GM21576 (cell line): ENCODE measurements around the gene DPYSL3.

Source experiments
- ATAC-seq: cut with Tn5 transposase; IDR thresholded peaks from one replicate; pipeline ENCODE4 v1.9.1; 2021; ENCODE audit warnings: mild to moderate bottlenecking, moderate library complexity; ENCODE audit not compliant: unreplicated experiment

Gene DPYSL3

GRCh38 chr5:147515269-147515668 is 5.4 kb upstream of the DPYSL3 start:
- ATAC-seq, result no peak

- no peak for ATAC-seq
Measured at GRCh38 chr5:147512659-147513379, 3.0 kb upstream of the DPYSL3 start.

- ATAC-seq, result no peak
Measured at GRCh38 chr5:147510885-147511284, 1.0 kb upstream of the DPYSL3 start.

GRCh38 chr5:147509041-147509709 is 693 bp downstream of the DPYSL3 start:
- ATAC-seq, result no peak

GRCh38 chr5:147508711-147509040 is 1.2 kb downstream of the DPYSL3 start:
- no peak for ATAC-seq

- ATAC-seq, result no peak
Measured at GRCh38 chr5:147507480-147508126, 2.3 kb downstream of the DPYSL3 start.

GRCh38 chr5:147504535-147504934 is 5.3 kb downstream of the DPYSL3 start:
- ATAC-seq, result no peak

- no peak for ATAC-seq
Measured at GRCh38 chr5:147504011-147504410, 5.9 kb downstream of the DPYSL3 start.

- ATAC-seq, result no peak
Measured at GRCh38 chr5:147490989-147491388, 18.9 kb downstream of the DPYSL3 start.

GRCh38 chr5:147487031-147487750 is 22.7 kb downstream of the DPYSL3 start:
- no peak for ATAC-seq

GRCh38 chr5:147485814-147486213 is 24.1 kb downstream of the DPYSL3 start:
- ATAC-seq, result no peak

GRCh38 chr5:147485046-147485445 is 24.8 kb downstream of the DPYSL3 start:
- ATAC-seq, result no peak

- no peak for ATAC-seq
Measured at GRCh38 chr5:147484708-147485020, 25.2 kb downstream of the DPYSL3 start.

- ATAC-seq, result no peak
Measured at GRCh38 chr5:147483961-147484707, 25.7 kb downstream of the DPYSL3 start.

- no peak for ATAC-seq
Measured at GRCh38 chr5:147483188-147483790, 26.6 kb downstream of the DPYSL3 start.

GRCh38 chr5:147482706-147483180 is 27.1 kb downstream of the DPYSL3 start:
- ATAC-seq, result no peak

- peak; percentile 85 for ATAC-seq
Measured at GRCh38 chr5:147481874-147482705, 27.8 kb downstream of the DPYSL3 start.

- ATAC-seq, result peak; percentile 21
Measured at GRCh38 chr5:147481376-147481775, 28.5 kb downstream of the DPYSL3 start.

GRCh38 chr5:147479949-147480348 is 29.9 kb downstream of the DPYSL3 start:
- no peak for ATAC-seq

- ATAC-seq, result no peak
Measured at GRCh38 chr5:147479444-147479843, 30.4 kb downstream of the DPYSL3 start.
